HG02884 (cell line): ENCODE measurements around the gene SORCS2.

Experiments
- ATAC-seq: cut with Tn5 transposase; IDR thresholded peaks from one replicate; pipeline ENCODE4 v1.9.1; 2021; ENCODE audit warnings: mild to moderate bottlenecking, moderate library complexity; ENCODE audit not compliant: unreplicated experiment

The SORCS2 gene

DNA sequence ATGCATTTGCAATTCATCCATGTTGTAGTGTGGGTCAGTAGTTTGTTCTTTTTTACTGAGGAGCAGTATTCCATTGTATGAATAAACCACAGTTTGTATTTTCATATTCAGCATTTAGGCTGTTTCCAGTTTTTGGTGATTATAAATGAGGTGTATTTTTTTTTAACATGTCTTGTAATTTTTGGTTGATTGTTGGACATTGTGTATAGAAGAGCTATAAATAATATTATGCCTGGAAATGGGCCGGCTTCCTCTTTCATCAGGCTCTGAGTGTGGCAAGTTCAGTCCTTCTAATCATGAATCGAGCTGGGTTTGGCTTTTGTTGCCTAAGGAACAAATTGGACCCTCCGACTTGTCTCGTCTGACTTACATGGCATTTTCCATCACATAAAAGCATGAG, 126.7 kb downstream of the SORCS2 start:
- ATAC-seq = no peak

DNA sequence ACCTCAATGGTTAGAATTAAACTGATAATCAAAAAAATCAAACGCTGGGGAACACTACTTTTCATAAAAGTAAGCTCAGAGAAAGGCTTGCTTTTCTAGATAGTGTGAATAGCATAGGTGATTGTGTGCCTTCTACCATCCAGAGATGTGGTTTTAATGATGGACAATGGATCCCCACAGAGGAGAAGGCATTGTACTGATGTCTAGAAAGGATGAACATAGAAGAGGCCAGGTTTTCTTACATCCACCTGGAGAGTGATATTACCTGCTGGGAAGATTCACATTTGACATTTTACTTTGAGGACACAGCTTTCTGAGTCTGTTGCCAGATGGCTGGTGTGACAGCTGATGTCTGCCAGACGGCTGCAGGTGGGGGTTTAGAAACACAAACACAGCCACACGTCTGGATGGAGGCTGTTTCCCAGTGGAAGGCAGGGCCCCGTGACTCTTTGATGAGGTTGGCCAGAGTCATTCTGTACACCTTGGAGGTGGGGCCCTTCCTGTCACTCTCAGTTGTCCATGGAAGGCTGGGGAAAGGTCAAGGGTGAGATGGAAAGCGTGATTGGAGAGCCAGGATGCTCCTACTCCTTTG, 128.0 kb downstream of the SORCS2 start:
- ATAC-seq = no peak

DNA sequence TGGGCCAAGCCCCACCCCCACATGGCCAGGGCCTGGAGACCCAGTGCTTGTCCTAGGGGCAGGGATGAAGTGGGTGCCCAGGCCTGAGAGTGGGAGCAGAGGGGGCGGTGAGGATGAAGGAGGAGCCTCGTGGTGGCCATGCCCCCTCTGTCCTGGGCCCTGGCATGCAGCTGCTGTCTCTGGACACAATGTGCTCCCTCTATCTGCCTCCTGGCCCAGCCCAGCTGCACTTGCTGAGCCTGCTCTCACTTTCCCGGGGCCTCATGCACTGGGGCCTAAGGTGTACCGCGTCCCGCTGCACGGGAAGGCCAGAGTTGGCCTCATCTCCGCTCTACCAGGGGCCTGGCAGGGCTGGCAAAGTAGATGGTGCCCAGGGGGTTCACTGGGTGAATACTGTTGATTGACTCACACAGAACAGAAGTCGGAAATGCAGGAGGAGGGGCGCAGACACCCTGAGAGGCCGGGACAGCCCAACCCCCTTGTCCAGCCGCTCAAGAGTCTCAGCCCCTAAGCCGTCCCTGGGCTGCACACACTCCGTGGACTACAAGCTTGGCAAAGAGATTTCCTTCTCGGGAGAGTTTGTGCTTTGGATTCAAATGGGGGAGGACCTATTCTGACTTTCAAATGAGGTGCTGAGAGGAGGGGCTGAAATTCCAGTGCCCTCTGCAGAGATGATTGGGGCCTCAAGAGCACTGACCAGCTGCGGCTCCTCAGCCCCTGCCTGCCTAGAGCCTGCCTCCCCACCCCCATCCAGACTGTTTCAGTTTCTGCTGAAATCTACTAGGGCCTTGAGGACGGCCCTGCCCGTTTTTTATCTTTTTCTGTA, 130.0 kb downstream of the SORCS2 start:
- no peak for ATAC-seq

DNA sequence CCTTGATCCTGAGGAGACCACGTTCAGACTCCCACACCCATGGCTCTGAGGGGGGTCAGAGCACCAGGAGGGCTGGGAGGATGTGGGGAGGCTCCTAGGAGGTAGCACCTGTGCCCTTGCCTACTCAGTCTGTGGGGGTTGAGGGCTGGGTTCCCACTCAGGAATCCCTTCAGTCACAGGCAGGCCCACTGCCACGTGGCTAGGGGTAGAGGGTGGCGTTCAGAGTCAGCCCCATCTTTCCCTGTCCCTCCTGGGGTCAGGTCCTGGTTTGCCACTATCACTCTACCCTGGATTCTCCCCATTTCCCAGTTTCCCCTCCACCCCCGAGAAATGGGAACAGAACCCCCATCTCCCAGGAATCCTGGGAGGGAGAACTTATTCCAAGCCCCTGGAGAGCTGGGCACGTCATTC, 131.1 kb downstream of the SORCS2 start:
- no peak for ATAC-seq

DNA sequence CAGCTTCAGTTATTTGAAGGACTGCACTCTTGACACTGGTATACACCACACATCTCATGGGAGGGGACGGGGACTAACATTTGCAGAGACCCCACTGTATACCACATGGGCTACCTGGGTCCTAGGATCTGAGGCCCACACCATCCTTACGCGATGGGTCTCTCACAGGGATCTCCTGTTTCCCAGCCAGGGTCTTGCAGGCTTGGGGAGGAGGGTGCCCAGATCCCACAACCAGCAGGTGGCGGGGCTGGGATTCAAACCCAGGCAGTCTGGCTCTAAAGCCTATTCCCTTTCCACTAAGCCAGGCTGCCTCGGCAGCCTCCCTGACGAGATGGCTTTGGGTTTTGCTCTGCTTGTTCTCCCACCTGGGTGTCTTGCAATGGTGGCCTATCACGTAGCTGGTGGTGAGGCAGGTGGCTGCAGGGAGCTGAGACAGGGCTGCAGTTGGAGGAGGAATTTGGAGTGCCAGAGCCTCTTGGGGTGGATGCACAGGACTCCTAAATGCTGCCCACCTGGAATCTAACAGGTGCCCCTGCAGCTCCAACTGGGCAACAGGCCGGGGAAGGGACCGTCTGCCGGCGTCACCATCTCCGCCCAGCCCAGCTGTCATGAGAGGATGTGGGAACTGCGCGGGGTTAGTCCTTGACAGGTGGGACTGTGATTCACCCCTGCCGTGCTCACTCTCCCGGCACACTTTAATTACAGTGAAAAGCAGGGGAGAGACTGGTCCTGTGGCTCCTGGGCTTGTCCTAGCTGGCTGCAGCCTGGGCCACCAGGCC, 131.7 kb downstream of the SORCS2 start:
- no peak for ATAC-seq

DNA sequence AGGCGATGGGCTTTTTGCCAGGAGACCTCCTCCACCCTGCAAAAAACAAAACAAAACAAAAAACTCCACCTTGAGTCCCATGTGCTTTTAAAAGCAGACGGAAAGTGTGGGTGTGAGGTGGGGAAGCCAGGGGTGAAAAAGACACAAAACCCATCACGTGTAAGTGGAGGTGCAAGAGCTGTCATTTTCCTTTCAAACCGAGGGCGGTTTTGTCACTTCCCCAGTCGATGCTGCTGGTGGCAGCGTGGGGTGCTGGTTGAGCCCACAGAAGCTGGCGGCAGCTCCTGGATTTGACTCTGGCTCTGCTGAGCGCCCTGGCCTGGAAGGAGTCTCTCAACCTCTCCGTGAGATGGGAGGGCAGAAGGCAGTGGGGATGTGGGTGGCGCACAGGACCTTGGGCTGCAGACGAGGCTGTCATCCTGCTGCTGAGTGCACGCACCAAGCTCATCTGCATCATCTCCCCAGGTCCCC, 132.3 kb downstream of the SORCS2 start:
- no peak for ATAC-seq

DNA sequence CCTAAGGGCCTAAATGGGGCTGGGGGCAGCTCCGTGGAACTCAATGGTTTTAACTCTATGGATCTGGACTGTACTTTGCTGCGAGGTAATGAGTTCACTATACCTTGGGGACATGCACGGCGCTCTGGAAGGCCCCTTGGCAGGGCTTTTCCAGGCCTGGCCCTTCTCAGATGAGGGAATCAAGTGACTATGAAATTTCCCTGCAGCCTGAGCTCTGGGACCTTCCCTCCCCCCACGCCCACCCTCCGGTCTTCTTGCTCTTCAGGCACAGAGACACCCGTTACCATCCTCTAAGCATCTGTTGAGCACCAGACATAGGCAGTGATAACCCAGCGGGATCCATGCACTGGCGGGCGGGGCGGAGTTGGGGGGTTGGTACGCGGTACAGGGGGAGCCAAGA, 133.2 kb downstream of the SORCS2 start:
- no peak for ATAC-seq

DNA sequence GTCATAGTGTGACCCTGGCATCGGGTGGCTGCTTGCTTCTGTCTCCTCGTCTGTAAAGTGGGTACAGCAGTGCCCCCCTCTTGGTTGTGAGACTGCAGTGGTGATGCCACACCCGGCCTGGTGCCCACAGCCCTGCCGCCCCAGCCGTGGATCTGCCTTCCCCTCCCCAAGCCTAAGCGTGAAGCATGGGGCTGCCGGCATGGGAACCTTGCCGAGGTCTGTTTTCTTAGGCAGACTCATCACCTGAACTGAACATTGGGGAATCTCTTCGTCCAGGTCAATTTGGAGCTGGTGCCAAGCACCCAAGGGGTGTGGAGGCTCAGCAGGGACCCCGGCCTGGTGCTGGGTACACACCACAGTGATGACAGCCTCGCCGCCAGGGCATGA, 134.0 kb downstream of the SORCS2 start:
- ATAC-seq = no peak

DNA sequence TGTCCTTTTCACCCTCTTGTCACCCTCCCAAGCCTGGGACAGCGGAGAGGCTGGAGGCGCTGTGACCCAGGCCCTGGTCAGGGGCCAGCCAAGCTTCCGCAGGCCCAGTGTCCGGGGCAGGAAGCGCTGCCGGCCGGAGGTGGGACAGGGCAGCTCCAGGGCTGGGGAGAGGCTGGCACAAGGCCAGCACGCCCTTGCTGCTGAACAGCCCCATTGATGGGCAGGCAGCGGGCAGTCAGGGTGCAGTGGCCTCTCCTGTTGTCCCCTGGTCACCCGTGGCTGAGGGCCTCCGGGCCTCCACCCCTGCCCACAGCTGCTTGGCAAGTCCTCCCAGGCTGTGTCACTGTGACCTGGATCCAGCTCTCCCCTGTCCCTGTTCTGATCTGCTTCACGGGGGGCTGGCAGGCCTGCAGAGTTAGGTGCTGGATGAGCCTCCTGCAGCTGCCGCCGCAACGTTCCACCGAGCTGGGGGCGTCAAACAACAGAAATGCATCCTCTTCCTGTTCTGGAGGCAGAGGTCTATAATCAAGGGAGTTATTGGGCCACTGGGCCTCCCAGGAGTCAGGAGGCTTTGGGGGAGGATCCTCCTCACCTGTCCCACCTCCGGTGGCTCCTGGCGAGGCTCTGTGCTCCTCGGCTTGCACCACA, 134.5 kb downstream of the SORCS2 start:
- ATAC-seq = no peak

DNA sequence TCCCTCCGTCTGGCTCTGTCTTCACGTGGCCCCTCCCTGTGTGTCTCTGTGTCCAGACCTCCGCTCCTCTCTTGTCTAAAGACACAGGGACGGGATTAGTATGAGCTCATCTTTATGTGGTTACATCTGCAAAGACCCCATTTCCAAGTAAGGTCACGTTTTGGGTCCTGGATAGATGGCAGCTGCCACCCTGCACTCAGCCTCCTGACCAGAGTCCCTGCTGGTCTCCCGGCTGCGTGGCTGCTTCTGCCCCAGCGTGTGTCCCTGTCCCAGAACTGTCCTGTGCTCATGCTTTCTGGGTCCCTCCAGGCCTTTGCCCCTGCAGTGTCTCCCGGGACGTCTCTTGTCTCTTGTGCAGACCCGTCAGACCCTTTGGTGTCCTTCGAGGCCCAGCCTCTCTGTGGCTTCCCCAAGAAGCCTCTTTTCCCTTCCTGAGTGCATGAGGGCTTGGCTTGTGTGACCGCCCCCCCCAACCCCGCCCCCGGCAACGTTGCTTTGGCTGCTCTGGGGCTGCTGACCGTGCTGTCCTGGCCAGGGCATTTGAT, 135.1 kb downstream of the SORCS2 start:
- ATAC-seq = no peak

DNA sequence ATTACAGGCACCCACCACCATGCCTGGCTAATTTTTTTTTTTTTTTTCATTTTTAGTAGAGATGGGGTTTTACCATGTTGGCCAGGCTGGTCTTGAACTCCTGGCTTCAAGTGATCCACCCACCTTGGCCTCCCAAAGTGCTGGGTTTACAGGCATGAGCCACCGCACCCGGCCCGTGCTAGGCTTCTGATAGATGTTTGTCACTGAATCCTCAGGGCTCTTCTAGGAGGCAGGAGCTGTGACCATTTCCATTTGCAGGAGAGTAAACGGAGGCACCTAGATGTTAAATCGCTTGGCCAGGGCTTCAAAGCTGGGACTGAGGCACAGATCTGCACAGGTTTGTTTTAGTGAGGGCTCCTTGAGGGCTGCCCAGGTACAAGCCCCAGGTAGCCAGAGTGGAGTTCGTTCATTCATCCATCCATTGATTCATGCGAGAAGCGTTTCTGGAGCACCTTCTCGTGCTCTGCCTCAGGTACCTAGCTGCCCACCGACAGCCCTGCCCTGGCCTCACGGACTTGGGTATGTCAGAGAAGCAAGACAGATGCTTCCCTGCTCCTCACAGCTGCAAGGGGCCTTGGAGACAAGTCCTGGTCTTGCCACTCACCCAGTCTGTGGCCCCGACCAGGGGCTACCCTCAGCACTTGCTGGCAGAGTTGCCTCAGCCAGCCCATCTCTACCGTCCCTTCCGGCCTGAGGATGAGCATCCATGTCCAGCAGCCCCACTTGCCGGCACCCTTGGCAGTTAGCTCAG, 136.0 kb downstream of the SORCS2 start:
- no peak for ATAC-seq

DNA sequence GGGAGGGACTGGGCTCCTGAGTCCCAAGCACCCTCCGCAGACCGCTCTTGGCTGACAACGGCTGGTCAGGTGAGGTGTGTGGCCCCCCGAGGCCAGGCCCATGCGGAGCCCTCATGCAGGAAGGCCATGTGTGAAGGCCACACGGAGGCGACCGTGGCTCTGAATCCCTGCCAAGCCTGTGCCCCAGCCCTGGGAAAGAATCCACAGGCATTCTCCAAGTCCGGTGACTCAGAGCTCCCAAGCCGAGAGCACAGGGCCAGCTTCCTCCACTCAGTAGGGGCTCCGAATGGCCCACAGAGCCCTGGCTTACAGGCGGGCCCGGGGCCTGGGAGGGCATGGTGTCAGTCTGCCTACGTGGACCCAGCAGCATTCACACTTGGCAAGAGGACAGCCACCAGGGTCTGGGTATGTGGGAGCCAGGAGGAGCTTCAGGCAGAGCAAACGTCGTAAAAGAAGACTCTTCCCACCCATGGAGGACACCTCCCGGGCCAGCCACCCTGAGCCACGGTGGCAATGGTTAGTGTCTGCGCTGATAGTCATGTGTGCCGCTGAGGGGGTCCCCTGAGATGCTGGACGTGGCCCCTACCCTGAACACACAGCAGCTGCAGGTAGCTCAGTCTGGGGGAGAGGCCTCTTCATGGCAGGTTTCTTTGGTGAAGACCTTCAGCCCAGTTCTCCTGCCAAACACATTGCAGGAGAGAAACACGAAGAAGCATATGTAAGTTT, 136.7 kb downstream of the SORCS2 start:
- no peak for ATAC-seq

DNA sequence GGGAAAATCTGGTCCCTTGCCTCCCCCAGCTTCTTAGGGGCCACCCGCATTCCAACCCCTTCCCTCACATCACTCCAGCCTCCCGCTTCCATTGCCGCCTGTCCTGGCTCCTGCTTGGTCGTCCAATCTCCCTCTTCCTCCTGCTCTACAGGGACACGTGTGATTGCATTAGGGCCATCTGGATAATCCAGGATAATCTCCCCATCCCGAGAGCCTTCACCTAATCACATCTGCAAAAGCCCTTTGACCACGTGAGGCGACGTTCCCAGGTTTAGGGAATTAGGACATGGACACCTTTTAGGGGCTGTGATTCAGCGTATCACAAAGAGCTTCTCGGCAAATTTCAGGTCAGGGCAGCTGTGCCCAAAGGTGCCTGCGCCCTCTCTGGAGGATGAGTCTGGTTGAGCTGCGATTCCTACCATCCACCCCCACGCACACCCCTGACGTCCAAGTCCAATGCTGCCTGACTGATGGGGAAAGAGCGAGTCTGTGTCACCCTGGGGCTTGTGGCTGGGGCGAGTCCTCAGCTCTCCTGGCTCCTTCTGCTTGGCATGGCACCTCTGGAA, 137.8 kb downstream of the SORCS2 start:
- no peak for ATAC-seq

DNA sequence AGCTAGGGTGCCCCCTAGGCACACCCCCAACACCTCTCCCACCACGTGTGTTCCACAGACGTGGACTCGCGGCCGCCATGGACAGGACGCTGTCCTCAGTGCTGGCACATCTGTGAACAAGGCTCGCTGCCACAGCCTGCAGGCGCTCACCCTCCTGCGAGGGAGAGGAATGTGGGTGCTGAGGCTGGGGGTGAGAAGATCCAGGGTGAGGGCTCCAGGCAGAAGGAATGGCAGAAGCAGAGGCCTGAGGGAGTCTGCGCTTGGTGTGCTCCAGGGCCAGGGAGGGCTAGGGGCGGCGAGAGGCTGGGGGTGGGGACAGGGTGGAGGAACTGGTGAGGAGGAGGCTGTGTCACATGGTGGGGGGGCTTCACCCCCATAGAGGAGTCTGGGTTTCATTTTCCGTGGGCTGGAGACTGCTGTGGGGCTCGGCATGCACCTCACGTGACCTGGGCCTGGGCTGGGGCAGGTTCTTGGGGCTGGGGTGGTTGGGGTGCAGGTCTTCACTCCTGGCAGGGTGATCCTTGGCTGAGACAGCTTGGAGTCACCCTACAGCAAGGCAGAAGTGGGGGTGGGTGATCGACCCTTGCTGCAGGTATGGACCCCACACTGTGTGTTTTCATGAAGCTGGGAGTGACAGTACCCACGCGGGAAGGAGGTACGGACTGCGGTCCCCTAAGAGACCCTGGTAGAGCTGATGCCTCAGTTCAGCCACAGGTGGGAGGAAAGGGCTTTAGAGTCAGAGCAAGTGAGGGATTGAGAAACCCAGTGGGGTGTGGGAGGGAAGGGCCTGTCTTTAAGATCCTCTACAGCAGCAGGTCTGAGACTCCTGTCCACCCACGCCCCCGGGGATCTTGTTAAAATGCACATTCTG, 138.7 kb downstream of the SORCS2 start:
- no peak for ATAC-seq

DNA sequence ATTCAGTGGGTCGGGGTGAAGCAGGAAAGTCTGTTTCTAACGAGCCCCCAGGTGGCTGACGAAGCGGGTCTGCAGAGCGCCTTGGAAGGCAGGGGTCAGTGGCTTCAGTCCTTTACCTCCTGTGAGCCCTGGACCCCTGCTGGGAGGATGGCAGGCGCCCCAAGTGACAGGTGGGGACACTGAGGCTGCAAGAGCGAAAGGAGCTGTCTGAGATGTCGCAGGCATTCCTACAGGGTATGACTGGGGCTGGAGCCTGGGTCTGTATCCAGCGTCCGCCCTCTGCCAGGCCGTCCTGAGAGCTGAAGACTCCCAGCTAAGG, 139.3 kb downstream of the SORCS2 start:
- ATAC-seq = no peak

DNA sequence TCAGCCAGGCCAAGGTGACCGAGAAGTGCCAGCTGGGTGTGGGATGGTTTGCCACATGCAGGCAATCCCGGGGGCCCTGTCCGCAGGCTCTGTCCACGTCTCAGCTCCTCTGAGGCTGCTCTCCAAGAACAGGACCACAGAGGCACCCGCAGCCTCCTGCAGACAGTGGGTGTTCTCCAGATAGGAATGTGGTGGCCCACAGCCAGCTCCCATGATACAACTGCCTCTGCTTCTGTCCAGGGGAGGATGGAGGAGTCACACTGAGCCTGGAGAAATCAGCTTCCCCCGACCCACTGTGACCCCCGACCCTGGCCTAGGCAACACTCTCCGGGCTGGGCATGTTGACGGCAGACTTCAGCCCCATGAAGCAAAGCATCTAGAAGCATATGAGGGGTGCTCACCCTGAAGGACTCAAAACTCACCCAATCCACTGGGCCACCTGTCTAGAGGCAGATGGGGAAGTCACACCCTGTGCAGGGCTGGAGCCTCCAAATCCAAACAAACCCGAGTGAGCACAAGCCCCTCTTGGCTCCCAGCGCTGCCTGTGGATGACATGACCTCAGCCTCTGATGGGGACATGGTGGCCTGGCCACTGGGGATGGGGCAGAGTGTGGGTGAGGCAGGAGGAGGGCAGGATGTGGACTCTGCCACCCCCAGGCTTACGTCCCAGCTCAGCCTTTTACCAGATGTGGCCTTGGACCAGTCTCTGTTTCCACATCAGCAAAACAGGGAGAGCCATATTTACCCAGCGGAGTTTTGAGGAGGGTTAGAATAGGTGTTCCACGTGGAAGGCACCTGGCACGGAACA, 140.1 kb downstream of the SORCS2 start:
- ATAC-seq = no peak

DNA sequence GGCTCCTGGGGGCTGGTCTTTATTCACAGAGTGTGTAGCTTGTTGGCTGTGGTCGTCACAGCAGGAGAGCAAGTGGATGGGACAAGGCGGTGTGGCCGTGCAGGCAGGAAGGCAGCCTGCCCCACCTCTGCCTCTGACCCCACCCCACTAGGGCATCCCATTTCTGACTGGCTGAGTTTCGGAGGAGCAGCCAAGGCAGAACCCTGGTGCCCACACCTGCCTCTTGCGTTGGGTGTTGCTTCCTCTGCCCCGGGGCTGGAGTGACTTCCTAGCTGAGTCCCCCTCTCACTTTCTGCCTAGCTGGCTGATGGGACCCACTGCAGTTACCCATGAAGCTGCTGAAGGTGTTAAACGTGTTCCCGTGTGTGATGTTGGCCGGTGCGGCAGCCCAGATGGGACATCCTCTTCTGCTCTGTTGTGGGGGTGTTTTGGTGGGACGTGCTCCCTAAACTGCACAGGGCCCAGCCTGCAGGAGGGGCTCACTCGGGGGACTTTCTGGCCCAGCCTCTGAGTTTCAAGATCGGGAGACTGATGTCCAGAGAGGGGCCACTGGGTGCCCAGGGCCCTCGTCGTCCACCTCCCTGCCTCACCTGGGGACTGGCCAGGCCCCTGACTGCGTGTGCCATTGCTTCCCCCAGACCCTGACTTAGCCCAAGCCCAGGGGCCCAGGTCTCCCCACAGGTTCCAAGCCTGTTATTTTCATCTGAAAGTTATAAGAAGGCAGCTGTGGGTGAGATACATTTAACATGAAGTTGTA, 140.9 kb downstream of the SORCS2 start:
- ATAC-seq = no peak
